NCI-H1092 (cell line): ENCODE results near the gene WDR3.
"Not testable (repeated sequence)": the region's sequence is repeated elsewhere in the genome, so short reads cannot be mapped to it uniquely, and the experiment has no call there.

Source experiments
- DNase-seq: peaks from one replicate; lab custom pipeline; 2025; lab: John Stamatoyannopoulos, UW

WDR3 gene

GRCh38 chr1:117929343-117930172, at the start of gene WDR3, which contains the start of gene GDAP2:
TSS of gene WDR3 (plus strand) at chr1:117929739. CDS start at chr1:117933320, 3,581 bp downstream.
TSS of gene GDAP2 (minus strand) at chr1:117929621. CDS start at chr1:117920357, 9,264 bp downstream.
- DNase-seq: peak; percentile 95

GRCh38 chr1:117883616-117884015, 45.9 kb upstream of the WDR3 start:
- no peak for DNase-seq

- DNase-seq: no peak
Observed at GRCh38 chr1:117886101-117886795, 43.3 kb upstream of the WDR3 start.

GRCh38 chr1:117890452-117890851, 39.1 kb upstream of the WDR3 start:
- DNase-seq: no peak

GRCh38 chr1:117892512-117892911, 37.0 kb upstream of the WDR3 start:
- DNase-seq: no peak

- no peak for DNase-seq
Observed at GRCh38 chr1:117894078-117894477, 35.5 kb upstream of the WDR3 start.

- DNase-seq: peak; percentile 46
Observed at GRCh38 chr1:117895482-117896114, 33.9 kb upstream of the WDR3 start.

- DNase-seq: no peak
Observed at GRCh38 chr1:117897551-117897950, 32.0 kb upstream of the WDR3 start.

- DNase-seq: no peak
Observed at GRCh38 chr1:117899801-117900200, 29.7 kb upstream of the WDR3 start.

- DNase-seq: no peak
Observed at GRCh38 chr1:117902944-117903343, 26.6 kb upstream of the WDR3 start.

GRCh38 chr1:117904485-117904884, 25.1 kb upstream of the WDR3 start:
- no peak for DNase-seq

- no peak for DNase-seq
Observed at GRCh38 chr1:117905019-117905418, 24.5 kb upstream of the WDR3 start.

GRCh38 chr1:117911051-117911450, 18.5 kb upstream of the WDR3 start:
- DNase-seq: no peak

GRCh38 chr1:117919376-117919775, 10.2 kb upstream of the WDR3 start:
- DNase-seq: no peak

- no peak for DNase-seq
Observed at GRCh38 chr1:117921991-117922390, 7.5 kb upstream of the WDR3 start.

GRCh38 chr1:117922717-117923116, 6.8 kb upstream of the WDR3 start:
- DNase-seq: not testable (repeated sequence)

GRCh38 chr1:117925981-117926380, 3.6 kb upstream of the WDR3 start:
- DNase-seq: no peak

- peak; percentile 16 for DNase-seq
Observed at GRCh38 chr1:117928881-117929342, 627 bp upstream of the WDR3 start.

- no peak for DNase-seq
Observed at GRCh38 chr1:117930173-117930447, 571 bp downstream of the WDR3 start.

- DNase-seq: no peak
Observed at GRCh38 chr1:117930484-117930883, 945 bp downstream of the WDR3 start.

- no peak for DNase-seq
Observed at GRCh38 chr1:117932576-117932975, 3.0 kb downstream of the WDR3 start.

- DNase-seq: no peak
Observed at GRCh38 chr1:117933769-117934168, 4.2 kb downstream of the WDR3 start.

- no peak for DNase-seq
Observed at GRCh38 chr1:117942293-117942692, 12.8 kb downstream of the WDR3 start.
